ES-I3 (cell line): ENCODE results near the gene FGR.

Source experiments
- H3K36me3 ChIP-seq: 2 replicates; pipeline ENCODE4 v1.6.1; 2013; ENCODE audit warnings: mild to moderate bottlenecking, low read length, control low read depth, moderate library complexity; ENCODE audit not compliant: insufficient read depth
- H3K4me1 ChIP-seq: 2 replicates; pipeline ENCODE4 v1.6.1; 2013; ENCODE audit warnings: mild to moderate bottlenecking, control low read depth, low read length; ENCODE audit not compliant: insufficient read depth
- H3K9ac ChIP-seq: 2 replicates; pipeline ENCODE4 v1.6.1; 2013; ENCODE audit warnings: low read depth, mild to moderate bottlenecking, low read length, moderate library complexity
- H3K9me3 ChIP-seq: 2 replicates; pipeline ENCODE4 v1.6.1; 2013; ENCODE audit warnings: mild to moderate bottlenecking, low read length, moderate library complexity; ENCODE audit not compliant: control insufficient read depth, insufficient read depth

FGR gene

DNA sequence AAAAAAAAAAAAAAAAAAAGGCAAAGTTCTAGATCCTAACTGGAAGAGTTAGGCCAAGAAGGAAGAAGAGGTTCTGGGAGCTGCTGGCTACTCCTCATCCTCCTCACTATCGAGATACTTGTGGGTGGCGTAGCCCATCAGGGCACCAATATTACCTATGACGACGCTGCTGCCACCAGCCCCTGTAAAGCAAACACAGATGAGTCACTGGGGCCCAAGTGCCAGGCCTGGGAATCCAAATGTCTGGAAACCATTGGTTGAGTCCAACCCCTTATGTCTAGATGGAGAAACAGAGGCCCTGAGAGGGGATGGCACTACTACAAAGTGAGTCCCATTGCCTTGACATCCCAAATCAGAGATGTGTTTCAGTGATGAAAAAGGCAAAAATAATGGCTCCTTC, 31.3 kb upstream of the FGR start:
- peaks cover 7% of the 10 kb centered on the region for H3K4me1 ChIP-seq
- no peaks in the 10 kb centered on the region for H3K9me3 ChIP-seq
- no peak overlapping the region for H3K9ac ChIP-seq

DNA sequence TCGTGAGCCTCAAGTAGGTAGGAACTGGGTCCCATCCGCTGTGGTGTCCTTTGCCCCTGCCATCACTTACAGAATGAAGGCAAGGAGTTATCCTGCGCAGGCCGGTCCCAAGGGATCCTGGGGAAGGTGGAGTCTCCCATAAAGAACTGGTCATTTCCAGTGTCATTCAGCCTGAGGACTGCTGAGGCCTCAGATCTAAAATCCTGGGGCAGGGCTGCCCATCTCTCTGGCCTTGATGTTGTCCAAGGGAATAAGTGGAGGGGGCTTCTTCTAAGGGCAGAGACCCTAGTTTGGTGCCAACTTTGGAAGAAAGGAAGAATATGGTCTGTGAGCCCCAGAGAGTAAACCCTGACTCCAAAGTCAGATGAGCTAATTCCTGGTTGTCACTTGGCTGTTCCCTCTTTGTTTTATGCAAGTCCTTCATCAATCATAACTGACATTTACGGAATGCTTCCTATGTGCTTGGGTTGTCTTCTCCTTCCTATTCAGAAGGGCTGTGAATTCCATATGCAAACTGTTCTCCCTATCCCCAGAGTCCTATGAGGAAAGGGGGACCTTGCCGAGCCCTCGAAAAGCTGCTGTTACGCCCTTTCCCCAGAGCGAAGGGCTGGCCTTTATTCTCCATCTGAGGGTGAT, 30.1 kb upstream of the FGR start:
- H3K9me3 ChIP-seq: no peaks in the 10 kb centered on the region
- no peaks in the 10 kb centered on the region for H3K36me3 ChIP-seq
- H3K9ac ChIP-seq: no peak overlapping the region
- H3K4me1 ChIP-seq: peaks cover 7% of the 10 kb centered on the region

More for the DNA sequence above, 31.3 kb upstream of the FGR start:
- H3K36me3 ChIP-seq: no peaks in the 10 kb centered on the region

DNA sequence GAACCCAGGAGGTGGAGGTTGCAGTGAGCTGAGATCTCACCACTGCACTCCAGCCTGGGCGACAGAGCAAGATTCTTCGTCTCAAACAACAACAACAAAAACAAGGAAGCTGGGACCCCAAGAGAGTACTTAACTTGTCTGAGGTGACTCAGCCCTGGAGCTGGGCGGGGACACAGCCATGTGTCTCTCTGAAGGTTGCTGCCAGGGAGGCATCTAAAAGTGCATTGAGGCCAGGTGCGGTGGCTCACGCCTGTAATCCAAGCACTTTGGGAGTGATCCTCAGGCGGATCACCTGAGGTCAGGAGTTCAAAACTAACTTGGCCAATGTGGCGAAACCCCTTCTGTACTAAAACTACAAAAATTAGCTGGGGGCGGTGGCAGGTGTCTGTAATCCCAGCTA, 29.3 kb upstream of the FGR start:
- peaks cover 7% of the 10 kb centered on the region for H3K4me1 ChIP-seq
- no peak overlapping the region for H3K9ac ChIP-seq
- no peaks in the 10 kb centered on the region for H3K36me3 ChIP-seq
- no peaks in the 10 kb centered on the region for H3K9me3 ChIP-seq

DNA sequence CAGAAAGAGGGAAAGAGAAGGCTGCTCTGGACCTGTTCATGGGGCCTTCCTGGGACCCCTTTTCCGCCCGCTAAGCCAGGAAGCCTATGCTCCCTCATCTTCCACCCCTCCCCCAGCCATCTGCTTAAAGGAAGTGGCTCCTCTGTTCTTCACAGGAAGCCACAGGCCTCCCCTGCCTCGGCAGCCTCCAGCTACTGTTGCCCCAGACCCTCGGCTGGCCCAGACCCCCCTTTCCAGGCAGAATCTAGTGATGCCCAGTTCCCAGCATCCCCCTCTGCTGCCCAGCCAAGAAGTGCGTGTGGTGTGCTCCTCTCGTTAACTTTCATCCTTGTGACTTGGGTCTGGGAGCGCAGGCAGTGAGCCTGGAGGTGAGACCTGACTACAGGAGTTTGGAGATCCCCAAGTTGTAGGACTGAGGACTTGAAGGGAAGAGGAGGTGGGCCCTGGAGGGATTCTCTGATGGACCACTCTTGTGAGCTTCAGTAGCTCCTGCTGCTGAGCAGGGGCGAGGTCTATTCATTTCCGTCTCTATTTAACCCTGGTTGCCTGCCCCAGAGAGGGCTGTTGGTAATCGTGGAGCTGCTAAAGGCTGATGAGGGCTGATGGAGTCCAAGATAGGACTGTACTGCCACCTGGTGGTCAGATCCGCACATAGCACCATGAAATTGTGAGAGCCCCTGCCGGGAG, 27.9 kb upstream of the FGR start:
- no peaks in the 10 kb centered on the region for H3K36me3 ChIP-seq
- H3K9ac ChIP-seq: no peak overlapping the region
- H3K9me3 ChIP-seq: no peaks in the 10 kb centered on the region
- H3K4me1 ChIP-seq: peaks cover 16% of the 10 kb centered on the region

DNA sequence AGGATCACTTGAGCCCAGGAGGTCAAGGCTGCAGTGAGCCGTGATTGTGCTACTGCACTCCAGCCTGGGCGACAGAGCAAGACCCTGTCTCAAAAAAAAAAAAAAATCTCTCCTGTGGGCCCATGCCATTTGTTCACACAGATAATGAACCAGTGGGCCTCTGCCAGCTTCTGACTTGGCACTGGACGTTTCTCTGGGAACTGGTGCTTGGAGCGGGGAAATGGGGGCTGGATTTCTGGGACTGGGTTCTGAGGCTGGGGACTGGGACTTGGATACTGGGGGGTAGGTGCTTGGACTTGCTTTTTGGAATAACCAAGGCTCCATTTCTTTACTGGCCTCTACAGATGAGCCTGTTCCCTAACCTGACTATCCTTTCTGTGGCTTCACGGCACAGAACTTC, 27.3 kb upstream of the FGR start:
- Histone ChIP-seq H3K9me3 (no peaks in the 10 kb centered on the region), H3K9ac (no peak overlapping the region), H3K36me3 (no peaks in the 10 kb centered on the region), H3K4me1 (peaks cover 16% of the 10 kb centered on the region)

DNA sequence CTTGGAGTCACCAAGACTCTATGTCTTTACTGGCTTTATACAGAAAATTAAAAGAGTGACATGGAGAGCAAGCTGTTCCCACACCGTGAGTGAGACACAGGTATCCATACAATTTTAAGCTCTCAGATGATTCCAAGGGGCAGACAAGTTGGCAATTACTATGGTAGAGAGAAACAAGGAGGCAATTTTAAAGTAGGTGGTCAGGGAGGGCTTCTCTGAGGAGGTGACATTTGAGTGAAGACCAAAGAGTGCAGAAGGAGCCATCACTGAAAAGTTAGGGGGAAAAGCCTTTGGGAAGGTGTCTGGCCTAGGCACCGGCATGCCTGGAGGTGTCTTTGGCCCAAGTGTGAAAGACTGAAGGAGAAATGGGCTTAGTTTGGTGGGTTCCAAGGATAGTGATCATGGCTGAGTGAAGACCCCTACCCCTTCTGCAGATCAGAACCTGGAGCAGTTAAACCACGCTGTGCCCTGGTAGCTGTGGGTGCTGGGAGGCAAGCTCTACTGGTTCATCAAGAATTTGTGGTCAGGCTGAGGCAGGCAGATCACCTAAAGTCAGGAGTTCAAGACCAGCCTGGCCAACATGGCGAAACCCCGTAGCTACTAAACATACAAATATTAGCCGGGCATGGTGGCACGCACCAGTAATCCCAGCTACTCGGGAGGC, 26.6 kb upstream of the FGR start:
- Histone ChIP-seq H3K9me3 (no peaks in the 10 kb centered on the region), H3K9ac (no peak overlapping the region), H3K36me3 (no peaks in the 10 kb centered on the region), H3K4me1 (peaks cover 19% of the 10 kb centered on the region)

DNA sequence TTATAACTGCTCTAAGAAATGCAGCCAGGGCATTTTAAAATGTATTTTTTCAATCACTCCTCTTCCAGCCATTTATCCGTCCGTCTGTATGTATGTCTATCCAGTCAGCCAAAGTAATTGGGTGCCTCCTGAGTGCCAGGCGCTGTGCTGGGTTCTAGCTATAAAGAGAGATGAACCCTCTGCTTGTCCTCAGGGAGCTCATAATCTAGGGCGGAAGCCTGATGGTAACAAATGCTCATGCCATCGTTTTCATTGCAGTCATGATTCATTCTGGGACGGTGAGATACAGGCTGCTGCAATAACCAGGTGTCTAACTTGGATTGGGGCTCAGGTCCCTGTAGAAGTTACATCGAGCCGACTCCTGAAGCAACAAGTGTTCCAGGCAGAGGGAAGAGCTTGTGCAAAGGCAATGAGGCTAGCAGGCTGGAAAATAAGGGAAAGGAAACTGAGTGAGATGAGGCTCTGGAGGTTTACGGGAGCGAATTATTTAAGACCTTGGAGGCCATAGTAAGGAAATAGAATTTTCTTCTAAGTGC, 25.4 kb upstream of the FGR start:
- H3K9ac ChIP-seq: peak overlapping the region; percentile 7; the same call in 1 of the 2 replicates
- no peaks in the 10 kb centered on the region for H3K36me3 ChIP-seq
- peaks cover 26% of the 10 kb centered on the region for H3K4me1 ChIP-seq
- no peaks in the 10 kb centered on the region for H3K9me3 ChIP-seq

DNA sequence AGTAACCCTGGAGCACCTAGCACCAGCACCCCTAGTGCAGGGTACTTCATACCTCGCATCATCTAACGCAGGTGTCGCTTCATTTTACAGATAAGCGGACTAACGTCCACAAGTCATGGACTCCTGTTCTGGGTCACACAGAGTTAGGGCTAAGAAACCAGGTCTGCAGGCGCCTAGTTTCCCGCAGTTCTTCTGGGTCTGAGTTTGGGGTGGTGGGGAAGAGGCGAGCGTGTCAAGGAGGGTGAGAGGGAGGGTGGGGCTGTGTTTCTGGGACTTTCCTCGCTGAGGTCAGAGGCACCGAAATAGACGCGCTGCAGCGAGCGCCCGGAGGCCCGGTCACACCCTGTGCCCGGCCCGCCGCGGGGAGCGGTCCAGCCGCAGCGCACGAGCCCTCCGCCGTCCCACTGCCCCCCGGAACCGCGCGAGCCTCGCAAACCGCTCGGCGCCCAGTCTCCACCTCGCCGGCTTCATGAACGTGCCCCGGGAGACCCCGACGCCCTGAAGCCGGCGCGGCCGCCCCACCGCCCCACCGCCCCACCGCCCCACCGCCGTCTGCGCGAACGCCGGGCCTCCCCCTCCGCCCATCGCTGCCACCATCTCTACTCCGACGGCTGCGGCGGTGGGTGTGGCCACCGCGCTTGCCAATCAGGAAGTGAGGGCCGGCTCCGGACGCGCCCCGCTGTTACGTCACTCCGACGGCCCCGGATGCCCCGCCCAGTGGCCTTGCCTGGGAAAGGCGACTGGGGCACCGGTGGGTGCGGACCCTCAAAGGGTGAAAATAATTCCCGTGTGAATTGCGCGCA, 24.7 kb upstream of the FGR start:
- Histone ChIP-seq H3K36me3 (no peaks in the 10 kb centered on the region), H3K4me1 (peaks cover 33% of the 10 kb centered on the region), H3K9ac (peak overlapping the region; percentile 47; the same call in 1 of the 2 replicates), H3K9me3 (no peaks in the 10 kb centered on the region)

DNA sequence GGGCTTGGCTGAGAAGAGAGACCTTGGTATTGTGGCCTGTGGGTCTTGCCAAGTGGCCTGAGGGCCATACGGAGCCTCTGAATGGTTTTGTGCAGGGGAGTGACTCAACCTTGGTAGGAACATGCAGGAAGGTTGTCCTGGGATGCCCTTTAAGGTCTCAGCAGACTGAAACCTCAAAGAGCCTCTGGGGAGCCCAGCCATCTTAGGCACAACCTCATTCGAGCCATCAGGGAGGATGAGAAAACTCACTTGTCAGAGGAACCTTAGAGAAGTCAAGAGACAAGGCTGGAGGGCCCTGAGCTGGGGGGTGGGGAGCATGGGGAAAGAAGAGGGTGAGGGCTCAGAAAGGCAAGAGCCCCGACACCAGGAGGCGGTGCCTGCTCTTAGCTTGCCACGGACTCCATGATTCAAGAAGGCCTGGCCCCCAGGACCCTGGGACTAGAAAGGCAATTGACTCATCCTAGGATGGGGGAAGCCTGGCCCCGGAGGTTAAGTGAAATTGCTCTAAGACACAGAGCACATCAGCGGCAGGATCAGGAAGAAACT, 24.0 kb upstream of the FGR start:
- Histone ChIP-seq H3K9ac (peak overlapping the region; percentile 47; the same call in 1 of the 2 replicates), H3K4me1 (peaks cover 33% of the 10 kb centered on the region), H3K36me3 (no peaks in the 10 kb centered on the region), H3K9me3 (no peaks in the 10 kb centered on the region)

DNA sequence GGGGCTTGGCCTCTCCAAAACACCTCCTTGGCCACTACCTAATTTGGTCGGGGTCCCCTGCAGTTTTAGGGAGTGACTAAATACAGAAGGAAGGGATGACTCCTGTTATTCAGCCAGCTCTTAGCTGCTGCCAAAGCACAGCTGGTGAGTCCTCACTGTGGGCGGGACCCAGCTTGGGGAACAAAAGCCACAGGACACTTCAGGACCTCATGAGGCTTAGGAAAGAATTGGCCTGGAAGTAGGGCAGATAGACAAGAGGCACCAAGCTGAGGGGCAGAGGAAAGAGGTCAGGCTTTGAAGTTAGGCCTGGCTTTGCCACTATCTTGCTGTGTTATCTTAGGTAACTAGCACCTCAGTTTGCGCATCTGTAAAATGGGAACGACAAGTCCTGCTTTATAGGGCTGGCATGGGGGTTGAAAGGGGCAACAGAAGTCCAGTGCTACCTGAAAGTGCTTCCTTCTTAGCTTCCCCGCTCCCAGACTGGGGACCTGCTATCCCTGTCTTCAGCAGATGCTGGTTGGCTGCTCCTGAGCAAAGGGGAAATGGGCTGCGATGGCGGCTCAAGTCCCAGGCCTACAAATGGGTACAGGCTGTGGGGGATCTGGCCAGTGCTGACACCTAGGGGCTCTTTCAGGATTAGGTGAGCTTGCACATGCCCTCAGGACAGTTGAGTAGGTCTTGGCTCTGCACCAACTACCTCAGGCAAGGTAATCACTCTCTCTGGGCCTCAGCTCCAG, 21.3 kb upstream of the FGR start:
- Histone ChIP-seq H3K36me3 (no peaks in the 10 kb centered on the region), H3K9me3 (no peaks in the 10 kb centered on the region), H3K9ac (no peak overlapping the region), H3K4me1 (peaks cover 27% of the 10 kb centered on the region)

DNA sequence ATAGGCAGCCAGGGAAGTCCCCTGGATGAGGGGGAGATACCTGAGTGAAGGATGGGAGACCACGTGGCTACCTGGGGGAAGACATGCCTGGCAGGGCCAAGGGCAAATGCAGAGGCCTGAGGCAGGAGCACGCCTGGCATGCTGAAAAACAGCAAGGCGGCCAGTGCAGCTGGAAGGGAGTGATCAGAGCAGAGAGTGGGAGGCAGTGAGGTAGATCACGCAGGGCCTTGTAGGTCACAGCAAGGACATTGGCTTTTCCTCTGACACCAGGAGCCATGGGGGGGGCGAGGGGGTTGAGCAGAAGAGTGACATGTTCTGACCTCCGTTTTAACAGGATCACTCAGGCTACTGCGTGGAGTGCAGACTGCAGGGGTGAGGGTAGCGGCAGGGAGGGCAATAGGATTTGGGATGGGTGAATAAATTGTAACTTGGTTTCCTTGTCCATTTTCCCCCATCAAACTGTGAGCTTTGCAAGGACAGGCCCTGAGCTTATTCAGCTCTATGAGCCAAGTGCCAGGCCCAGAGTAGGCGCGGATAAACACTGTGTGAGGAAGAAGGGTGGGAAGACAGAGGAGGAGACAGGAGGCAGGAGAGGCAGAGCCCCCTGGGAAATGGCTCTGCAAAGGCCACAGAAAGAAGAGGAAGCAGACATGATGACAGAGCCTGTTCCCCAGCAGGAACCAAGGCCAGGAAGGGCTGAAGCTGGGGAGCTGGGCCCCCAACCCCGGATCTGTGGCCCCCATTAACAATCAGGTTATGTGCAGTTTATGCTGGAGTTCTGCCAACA, 20.4 kb upstream of the FGR start:
- H3K36me3 ChIP-seq: no peaks in the 10 kb centered on the region
- H3K9ac ChIP-seq: no peak overlapping the region
- H3K4me1 ChIP-seq: peaks cover 36% of the 10 kb centered on the region
- H3K9me3 ChIP-seq: no peaks in the 10 kb centered on the region

DNA sequence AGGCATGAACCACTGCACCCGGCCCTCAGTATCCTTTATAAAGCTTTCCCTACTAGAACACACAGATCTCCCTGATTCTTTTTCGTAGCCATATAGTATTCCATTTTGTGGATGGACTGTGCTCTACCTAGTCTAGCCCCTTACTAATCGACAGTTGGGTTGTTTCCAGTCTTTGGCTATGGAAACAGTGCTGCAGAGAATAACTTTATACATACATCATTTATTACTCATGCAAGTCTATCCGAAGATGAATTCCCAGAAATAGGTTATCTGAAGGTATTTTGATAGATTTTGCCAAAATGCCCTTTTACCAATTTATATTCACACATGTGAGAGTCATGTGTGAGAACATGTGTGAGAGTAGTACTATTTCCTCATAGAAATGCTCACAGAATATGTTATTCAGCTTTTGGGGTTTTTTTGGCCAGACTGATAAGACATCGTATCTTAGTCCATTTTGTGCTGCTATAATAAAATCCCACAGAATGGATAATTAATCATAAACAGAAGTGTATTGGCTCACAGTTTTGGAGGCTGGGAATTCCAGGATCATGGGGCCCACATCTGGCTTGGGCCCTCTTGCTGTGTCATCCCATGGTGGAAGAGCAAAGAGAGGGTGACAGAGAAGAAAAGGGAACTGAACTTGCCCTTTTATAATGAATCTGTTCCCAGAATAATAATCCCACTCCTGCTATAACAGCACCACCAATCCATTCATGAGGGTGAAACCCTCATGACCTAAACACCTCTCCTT, 17.3 kb upstream of the FGR start:
- Histone ChIP-seq H3K9ac (no peak overlapping the region), H3K4me1 (peaks cover 30% of the 10 kb centered on the region)

More for the DNA sequence above, 17.3 kb upstream of the FGR start:
- Histone ChIP-seq H3K36me3 (no peaks in the 10 kb centered on the region), H3K9me3 (no peaks in the 10 kb centered on the region)
